Left ventricle myocardium inferior (tissue), 1 donor: Measurements from ENCODE around the gene SFXN1. TPM values are rescaled to one million over a fixed set of nuclear protein-coding genes. Genes with fewer than 3 reads are reported as not detected.

Experiments
- DNase-seq: peaks from one replicate; pipeline ENCODE4 v3.0.0-alpha.2; 2020
- H3K27ac ChIP-seq: fragments of 200-600 bp; replicated peaks from 2 replicates; pipeline ENCODE4 v1.8.0; 2021
- H3K27me3 ChIP-seq: fragments of 200-600 bp; 2 replicates; pipeline ENCODE4 v1.8.0; 2021; ENCODE audit warnings: low read depth
- H3K36me3 ChIP-seq: fragments of 200-600 bp; 2 replicates; pipeline ENCODE4 v1.8.0; 2021
- H3K4me1 ChIP-seq: fragments of 200-600 bp; 2 replicates; pipeline ENCODE4 v1.8.0; 2021
- H3K4me3 ChIP-seq: fragments of 200-600 bp; 2 replicates; pipeline ENCODE4 v1.8.0; 2021; ENCODE audit warnings: mild to moderate bottlenecking, moderate library complexity
- H3K9me3 ChIP-seq: fragments of 200-600 bp; replicated peaks from 2 replicates; pipeline ENCODE4 v1.8.0; 2021
- CTCF ChIP-seq: fragments of 200-600 bp; IDR thresholded peaks from 2 replicates; pipeline ENCODE4 v1.8.0; 2021; ENCODE audit warnings: antibody characterized with exemption, mild to moderate bottlenecking, borderline replicate concordance
- intact Hi-C: fragments of 100-400 bp; cut with micrococcal nuclease; formaldehyde crosslinking; loops from one replicate; pipeline ENCODE4 v1.11.0; 2022
- total RNA-seq: library from RNA; stranded (reverse); fragmentation: NEBNext Ultra II Directional; extraction: Animal tissue kit (Norgen Biotek cat#: 25700); gene quantifications from one replicate; pipeline ENCODE4 v1.2.1, GENCODE V29; 2021
- donor health status: DM: no; HTN: yes; CAD: no; lungs with severe emphysema.

Gene SFXN1
- total RNA-seq, 1 donor from 2014 or later = 37.2 TPM

DNA sequence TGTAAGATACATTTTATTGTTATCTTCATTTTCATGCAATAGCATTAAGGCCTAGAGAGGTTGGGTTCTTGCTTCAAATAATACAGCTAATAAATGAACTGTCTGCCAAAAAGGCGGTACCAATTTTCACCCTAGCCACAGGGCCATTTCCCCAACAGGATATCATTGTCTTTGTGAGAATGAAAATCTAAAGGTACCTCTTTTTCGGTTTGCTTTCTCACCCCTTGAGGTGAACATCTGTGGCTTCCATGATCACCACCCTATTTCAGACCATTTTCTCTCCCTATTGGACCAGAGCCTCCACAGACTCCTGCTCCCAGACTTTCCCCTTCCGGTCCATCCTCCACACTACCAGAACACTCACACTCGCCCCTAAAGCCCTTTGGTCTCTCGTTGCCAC, 60.2 kb downstream of the SFXN1 start:
- no peak for DNase-seq
- Histone ChIP-seq H3K4me1 (peaks cover 21% of the 10 kb centered on the region), H3K27me3 (no peaks in the 10 kb centered on the region), H3K9me3 (no peaks in the 10 kb centered on the region), H3K27ac (no peak overlapping the region), H3K4me3 (no peak overlapping the region), H3K36me3 (no peaks in the 10 kb centered on the region)
- intact Hi-C loops = no loop called here
- TF ChIP-seq CTCF = no peak

DNA sequence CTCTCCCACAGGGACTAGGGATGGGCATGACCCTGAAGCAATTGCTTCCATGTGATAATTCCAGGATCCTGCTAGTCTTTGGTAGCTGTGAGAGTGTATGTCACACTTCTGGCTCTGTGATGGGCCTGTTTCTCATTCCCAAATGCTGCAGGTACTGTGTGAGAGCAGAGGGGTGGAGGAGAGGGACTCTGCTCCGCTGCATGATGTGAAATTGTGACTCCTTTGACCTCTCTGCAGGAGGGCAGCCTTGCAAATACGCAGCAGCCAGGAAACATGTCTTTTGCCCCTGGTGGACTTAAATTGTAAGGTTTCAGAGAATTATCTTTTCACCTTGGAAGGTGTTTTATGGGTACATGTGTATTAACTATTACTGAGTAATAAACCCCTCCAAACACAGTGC, 61.6 kb downstream of the SFXN1 start:
- TF ChIP-seq CTCF = no peak
- Histone ChIP-seq H3K27ac (no peak overlapping the region), H3K9me3 (no peaks in the 10 kb centered on the region), H3K36me3 (no peaks in the 10 kb centered on the region), H3K4me3 (no peak overlapping the region), H3K4me1 (peaks cover 13% of the 10 kb centered on the region), H3K27me3 (no peaks in the 10 kb centered on the region)
- intact Hi-C loops = no loop called here
- no peak for DNase-seq

DNA sequence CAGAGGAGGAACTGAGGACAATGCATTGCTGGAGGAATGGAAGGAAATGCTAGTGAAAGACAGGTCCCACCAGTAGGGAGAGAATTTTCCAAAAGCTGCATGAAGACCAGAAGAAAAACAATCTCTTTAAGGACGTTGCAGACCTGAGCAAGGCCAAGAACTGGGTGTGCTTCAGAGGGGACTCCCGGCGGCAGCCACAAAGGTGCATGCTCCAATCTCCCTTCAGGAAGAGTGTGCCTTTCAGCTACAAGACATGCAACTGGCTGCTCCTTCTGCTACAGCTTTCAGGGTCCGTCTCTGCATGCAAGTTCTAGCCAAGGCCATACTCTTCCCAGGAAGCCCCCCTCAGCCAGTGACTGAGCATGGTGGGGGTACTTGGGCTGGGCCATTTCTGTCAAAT, 62.9 kb downstream of the SFXN1 start:
- H3K27me3 ChIP-seq = peaks cover 6% of the 10 kb centered on the region
- H3K36me3 ChIP-seq = no peaks in the 10 kb centered on the region
- DNase-seq = no peak
- H3K9me3 ChIP-seq = no peaks in the 10 kb centered on the region
- no peak for TF ChIP-seq CTCF
- no peak overlapping the region for H3K4me3 ChIP-seq
- intact Hi-C loops = no loop called here
- no peak overlapping the region for H3K27ac ChIP-seq
- peaks cover 13% of the 10 kb centered on the region for H3K4me1 ChIP-seq

- Histone ChIP-seq H3K27me3 (peaks cover 16% of the 10 kb centered on the region), H3K9me3 (no peaks in the 10 kb centered on the region), H3K27ac (no peak overlapping the region), H3K4me1 (peaks cover 13% of the 10 kb centered on the region), H3K36me3 (no peaks in the 10 kb centered on the region), H3K4me3 (no peak overlapping the region)
- no peak for DNase-seq
- intact Hi-C loops = no loop called here
- no peak for TF ChIP-seq CTCF
Observed at GRCh38 chr5:175542232-175542965, 64.0 kb downstream of the SFXN1 start.

DNA sequence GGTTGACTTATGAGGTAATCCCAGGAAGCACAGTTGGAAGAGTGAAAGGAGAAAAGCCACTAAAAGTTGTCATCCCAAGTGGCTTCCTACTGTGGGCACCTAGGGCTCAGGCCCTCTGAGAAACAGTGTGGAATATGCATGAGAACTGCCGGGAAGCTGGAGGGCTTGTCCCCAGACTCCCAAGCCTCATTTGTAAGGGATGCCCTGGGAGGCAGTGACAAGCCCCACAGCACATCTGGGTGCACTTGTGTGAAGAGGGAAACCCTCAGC, 64.5 kb downstream of the SFXN1 start:
- peaks cover 20% of the 10 kb centered on the region for H3K27me3 ChIP-seq
- intact Hi-C loops = no loop called here
- TF ChIP-seq CTCF = no peak
- H3K9me3 ChIP-seq = no peaks in the 10 kb centered on the region
- peaks cover 13% of the 10 kb centered on the region for H3K4me1 ChIP-seq
- DNase-seq = no peak
- H3K27ac ChIP-seq = no peak overlapping the region
- H3K36me3 ChIP-seq = no peaks in the 10 kb centered on the region
- H3K4me3 ChIP-seq = no peak overlapping the region
